ENCODE results near the gene NANOS1.

The NANOS1 gene, protein sequence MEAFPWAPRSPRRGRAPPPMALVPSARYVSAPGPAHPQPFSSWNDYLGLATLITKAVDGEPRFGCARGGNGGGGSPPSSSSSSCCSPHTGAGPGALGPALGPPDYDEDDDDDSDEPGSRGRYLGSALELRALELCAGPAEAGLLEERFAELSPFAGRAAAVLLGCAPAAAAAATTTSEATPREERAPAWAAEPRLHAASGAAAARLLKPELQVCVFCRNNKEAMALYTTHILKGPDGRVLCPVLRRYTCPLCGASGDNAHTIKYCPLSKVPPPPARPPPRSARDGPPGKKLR

GRCh38 chr10:119029613-119030420 lies at the start of gene NANOS1:
NANOS1 (plus strand) TSS chr10:119029714; CDS start chr10:119029802, 88 bp downstream.
- H3K4me3 ChIP-seq (ENCODE audit: low read depth, low read length) = peak within 1 kb of the TSS; percentile 35

DNA sequence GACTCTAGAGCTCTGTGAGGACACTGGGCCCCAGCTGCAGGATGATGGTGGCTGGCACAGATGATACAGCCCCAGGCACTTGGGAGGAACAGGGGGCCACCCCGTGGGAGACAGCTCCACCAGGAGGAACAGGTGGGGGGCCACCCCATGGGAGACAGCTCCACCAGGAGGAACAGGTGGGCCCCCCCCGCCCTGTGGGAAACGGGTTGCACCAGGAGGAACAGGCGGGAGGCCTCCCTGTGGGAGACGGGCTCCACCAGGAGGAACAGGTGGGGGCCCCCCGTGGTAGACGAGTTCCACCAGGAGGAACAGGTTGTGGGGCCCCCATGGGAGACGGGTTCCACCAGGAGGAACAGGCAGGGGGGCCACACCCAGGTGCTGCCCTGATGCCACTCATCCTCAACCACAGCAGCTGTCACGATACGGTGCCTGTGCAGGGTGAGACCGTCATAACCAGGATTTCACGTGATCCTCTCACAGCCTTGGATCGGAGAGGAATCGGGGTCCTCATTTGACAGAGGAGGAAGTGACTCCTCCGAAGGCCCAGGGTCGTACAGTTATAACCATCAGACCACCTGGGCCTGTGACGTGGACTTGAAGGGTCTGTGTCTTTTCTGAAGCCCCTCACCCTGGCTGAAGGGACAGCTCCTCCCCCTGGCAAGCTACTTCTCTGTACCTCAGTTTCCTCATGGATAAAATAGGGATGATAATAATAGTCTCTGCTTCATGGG lies 49.2 kb upstream of the NANOS1 start:
- H3K4me3 ChIP-seq (ENCODE audit: low read depth, low read length) = no peak overlapping the region

- H3K4me3 ChIP-seq (ENCODE audit: low read depth, low read length) = no peak overlapping the region
Observed at GRCh38 chr10:118980870-118981269, 48.6 kb upstream of the NANOS1 start.

DNA sequence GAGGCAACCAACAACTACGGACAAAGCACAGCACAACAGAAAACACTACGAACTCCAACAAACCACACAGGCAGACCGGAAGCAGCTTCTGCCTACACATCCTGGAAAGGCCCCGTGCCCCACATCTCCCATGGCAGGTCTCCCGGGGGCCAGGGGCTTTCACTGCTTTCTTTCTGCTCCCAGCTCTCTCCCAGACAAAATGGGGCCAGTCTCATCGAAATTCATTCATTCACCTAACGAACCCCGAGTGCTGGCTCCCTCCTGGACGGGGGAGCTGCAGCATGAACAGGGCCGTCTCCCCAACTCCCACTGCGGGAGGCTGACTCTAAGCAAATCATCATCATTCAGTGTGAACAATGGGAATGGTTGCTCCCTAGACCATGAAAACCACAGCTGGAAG lies 47.6 kb upstream of the NANOS1 start:
- H3K4me3 ChIP-seq (ENCODE audit: low read depth, low read length) = no peak overlapping the region

GRCh38 chr10:118982366-118982765 lies 47.1 kb upstream of the NANOS1 start:
- H3K4me3 ChIP-seq (ENCODE audit: low read depth, low read length) = no peak overlapping the region

GRCh38 chr10:118983263-118983662 lies 46.3 kb upstream of the NANOS1 start:
- H3K4me3 ChIP-seq (ENCODE audit: low read depth, low read length) = no peak overlapping the region

GRCh38 chr10:118985576-118985975 lies 43.9 kb upstream of the NANOS1 start:
- no peak overlapping the region for H3K4me3 ChIP-seq (ENCODE audit: low read depth, low read length)

DNA sequence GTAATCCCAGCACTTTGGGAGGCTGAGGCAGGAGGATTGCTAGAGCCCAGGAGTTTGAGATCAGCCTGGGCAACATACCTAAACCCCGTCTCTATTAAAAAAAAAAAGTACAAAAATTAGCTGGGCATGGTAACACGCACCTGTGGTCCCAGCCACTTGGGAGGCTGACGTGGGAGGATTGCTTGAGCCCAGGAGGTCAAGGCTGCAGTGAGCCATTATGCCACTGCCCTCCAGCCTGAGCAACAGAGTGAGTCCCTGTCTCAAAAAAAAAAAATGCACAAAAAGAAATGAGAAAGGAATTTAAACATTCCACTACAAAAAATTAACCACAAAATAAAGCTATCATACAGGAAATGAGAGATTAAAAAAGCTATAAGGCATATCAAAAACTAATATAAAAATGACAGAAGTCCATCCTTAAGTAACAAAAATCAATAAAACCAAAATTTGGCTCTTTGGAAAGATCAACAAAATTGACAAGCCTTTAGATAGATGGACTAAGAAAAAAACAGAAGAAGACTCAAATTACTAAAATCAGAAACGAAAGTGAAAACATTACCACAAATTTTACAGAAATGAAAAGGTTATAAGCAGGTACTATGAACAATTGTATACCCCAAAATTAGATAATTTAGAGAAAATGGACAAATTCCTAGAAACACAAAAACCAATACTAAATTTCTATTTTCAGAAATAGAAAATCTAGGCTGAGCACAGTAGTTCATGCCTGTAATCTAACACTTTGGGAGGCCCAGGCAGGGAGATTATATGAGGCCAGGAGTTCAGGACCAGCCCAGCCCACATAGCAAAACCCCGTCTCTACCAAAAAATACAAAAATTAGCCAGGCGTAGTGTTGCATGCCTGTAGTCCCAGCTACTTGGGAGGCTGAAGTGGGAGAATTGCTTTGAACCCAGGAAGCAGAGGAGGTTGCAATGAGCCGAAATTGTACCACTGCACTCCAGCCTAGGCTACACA lies 42.4 kb upstream of the NANOS1 start:
- no peak overlapping the region for H3K4me3 ChIP-seq (ENCODE audit: low read depth, low read length)

DNA sequence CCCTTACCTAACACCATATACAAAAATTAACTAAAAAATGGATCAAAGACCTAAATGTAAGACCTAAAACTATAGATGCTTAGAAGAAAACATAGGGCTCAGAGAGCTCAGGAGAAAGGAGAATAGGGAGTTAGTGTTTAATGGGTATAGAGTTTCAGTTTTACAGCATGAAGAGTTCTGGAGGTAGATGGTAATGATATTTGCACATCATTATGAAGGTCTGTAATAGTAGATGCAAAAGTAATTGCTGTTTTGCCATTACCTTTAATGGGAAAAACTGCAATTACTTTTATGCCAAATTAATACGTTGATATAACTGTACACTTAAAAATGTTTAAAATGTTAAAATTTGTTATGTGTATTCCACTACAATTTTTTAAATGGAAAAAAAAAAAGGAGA lies 39.2 kb upstream of the NANOS1 start:
- no peak overlapping the region for H3K4me3 ChIP-seq (ENCODE audit: low read depth, low read length)

DNA sequence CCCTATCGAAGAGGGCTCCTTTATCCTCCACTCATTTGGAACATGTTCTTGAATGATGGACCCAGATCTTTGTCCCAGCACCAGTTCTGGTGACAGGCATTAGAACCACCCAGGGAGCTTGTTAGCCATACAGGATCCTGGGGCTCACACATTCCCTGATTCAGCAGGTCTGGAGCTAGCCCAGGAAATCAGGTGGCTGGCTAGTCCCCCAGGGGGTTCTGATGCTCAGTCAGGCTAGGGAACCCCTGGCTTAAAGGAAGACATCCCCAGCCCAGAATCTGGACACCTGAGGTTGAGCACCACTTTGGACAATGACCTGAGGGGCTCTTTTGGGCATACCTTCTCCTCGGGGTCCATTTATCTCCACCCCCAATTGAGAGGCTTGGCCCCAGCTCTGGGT lies 37.0 kb upstream of the NANOS1 start:
- H3K4me3 ChIP-seq (ENCODE audit: low read depth, low read length) = no peak overlapping the region

DNA sequence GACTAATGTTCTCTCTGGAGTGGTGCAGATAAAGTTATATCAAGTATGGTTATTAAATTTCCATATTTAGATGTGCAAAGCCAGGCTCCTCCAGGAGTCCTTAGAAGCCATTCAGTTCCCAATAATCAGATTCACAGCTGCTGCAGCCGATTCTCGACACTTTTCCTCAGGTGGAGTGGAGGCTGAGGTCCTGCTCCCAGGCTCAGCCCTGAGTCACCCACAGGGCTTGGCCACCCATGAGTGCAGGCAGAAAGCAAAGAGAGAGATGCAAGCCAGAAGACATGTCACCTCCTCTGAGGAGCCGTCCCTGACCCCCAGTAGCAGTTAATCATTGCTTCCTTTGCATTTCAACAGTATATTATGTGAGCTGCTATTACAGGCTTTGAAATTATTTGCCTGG lies 36.3 kb upstream of the NANOS1 start:
- no peak overlapping the region for H3K4me3 ChIP-seq (ENCODE audit: low read depth, low read length)

DNA sequence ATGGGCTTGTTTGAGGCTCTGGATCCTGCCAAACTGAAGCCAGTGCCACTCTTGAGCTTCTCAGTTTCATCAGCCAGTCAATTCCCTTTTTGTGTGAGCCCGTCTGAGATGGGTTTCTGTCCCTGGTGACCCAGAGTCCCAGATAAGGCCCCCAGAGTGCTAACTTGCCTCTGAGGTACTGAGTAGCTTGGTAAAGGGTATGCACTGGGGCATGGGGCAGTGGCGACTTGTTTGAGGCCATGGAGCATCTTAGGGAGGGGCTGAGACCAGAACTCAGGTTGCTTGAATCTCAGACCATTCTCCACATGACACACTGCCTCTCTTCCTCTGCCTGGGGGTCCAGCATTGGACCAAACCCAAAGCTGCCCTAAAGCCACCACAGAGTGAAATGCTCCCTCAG lies 35.2 kb upstream of the NANOS1 start:
- no peak overlapping the region for H3K4me3 ChIP-seq (ENCODE audit: low read depth, low read length)

GRCh38 chr10:118995739-118996138 lies 33.8 kb upstream of the NANOS1 start:
- no peak overlapping the region for H3K4me3 ChIP-seq (ENCODE audit: low read depth, low read length)

- H3K4me3 ChIP-seq (ENCODE audit: low read depth, low read length) = no peak overlapping the region
Observed at GRCh38 chr10:118997379-118997778, 32.1 kb upstream of the NANOS1 start.

DNA sequence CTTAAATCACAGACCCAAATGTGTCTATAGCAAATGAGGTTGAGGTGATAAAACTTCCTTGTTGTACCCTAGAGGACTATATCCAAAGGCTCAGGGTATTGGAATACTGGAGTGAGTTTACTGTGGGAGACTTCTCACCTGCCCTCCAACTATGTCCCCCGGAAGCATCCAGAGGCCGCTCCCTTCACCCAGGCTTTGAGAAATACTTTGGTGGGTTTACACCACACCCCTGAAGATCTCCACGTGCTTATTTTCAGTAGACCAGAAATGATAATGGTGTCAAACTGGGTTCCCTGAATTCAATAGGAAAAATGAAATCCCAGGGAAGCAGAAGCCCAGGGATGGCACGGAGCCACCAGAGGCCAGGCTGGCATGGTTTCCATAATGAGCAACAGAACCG lies 31.3 kb upstream of the NANOS1 start:
- H3K4me3 ChIP-seq (ENCODE audit: low read depth, low read length) = no peak overlapping the region

- no peak overlapping the region for H3K4me3 ChIP-seq (ENCODE audit: low read depth, low read length)
Observed at GRCh38 chr10:119001717-119002500, 27.6 kb upstream of the NANOS1 start.

DNA sequence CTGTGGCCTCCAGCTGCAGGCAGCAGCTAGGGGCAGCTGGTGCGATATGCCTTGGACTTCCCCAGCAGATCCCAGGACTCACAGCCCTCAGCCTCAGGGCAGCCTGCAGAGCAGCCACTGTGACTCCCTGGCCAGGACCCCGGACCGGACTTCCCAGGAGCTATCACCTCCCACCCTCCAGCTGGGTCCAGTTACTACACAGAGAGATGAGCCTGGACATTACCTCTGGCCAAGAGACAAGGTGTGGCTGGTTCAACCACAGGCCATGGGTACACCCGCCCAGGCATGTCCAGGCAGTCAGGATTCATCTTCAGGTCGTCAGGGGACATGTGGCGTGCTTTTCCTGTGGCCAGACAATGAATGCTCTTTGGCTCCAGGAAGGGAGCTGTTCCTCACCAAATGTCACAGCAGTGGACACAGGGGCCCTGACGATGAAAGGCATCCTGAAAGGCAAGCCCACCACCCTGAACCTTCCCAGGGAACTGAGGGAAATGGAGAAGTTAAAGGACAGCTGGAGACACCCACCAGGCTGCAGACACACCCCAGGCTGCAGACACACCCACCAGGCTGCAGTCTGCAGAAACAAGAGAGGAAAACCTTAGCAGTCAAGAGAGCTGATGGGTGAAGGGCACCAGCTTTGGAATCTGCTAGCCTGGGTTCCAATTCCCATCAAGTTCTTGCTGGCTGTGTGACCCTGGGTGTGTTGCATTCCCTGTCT lies 25.8 kb upstream of the NANOS1 start:
- no peak overlapping the region for H3K4me3 ChIP-seq (ENCODE audit: low read depth, low read length)

DNA sequence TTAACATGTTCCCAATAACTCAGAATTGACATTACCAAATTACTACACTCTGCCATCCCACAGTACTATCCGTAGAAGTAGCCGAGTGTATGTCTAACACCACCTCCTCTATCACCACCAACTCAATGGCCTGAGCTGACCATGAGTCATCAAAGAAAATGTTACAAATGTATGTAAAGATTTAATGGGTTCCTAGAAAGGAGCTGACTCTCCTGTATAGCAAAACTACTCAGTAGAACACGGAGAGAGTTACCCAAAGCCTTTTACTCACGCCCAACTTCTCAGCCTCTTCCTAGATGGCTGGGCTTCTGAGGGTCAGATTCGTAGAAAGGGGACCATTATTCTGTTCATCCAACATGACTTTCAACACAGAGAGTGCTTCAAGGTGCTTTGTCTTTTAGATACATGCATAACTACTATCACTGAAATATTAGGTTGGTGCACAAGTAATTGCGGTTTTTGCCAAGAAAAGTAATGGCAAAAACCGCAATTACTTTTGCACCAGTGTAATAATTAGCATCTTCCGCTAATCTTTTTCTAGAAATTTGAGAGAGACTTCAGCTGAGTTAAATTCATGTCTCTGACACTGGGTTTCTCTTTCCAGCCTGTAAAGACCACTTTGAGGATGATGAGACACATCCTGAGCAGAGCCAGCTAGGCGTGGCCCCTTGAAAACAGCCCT lies 24.0 kb upstream of the NANOS1 start:
- no peak overlapping the region for H3K4me3 ChIP-seq (ENCODE audit: low read depth, low read length)

All from iPS-11a (cell line).